HG02884 (cell line): Measurements from ENCODE around the gene SDF2L1.
"Not testable (repeated sequence)": the region's sequence is repeated elsewhere in the genome, so short reads cannot be mapped to it uniquely, and the experiment has no call there.

Experiments used
- ATAC-seq: cut with Tn5 transposase; IDR thresholded peaks from one replicate; pipeline ENCODE4 v1.9.1; 2021; ENCODE audit warnings: mild to moderate bottlenecking, moderate library complexity; ENCODE audit not compliant: unreplicated experiment

Gene SDF2L1

DNA sequence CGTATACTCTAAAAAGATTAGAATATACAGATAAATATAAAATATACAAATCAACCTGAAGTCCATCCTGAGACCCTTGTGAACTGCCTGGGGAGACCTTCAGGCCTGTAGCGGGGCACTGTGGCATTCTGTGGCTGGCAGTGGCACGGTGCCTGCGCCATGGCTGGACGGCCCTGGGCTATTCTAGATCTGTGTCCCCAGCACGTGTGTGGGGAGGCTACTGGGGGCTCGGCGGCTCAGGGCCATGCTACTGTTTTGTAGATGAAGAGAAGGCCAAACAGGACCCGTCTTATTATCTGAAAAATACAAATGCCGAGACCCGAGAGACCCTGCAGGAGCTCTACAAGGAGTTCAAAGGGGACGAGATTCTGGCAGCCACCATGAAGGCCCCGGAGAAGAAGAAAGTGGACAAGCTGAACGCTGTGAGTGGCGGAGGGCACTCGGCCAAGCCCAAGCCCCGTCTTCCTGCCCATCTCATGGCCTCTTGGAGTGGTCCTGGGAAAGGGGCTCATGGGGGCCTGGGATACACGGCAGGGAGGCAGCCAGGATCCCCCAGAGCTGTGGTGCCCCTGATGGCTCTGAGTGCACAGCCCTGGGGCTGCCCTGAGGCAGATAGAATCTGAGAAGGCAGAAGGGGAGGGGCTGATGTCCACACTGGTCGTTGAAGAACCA lies 42.5 kb downstream of the SDF2L1 start:
- no peak for ATAC-seq

DNA sequence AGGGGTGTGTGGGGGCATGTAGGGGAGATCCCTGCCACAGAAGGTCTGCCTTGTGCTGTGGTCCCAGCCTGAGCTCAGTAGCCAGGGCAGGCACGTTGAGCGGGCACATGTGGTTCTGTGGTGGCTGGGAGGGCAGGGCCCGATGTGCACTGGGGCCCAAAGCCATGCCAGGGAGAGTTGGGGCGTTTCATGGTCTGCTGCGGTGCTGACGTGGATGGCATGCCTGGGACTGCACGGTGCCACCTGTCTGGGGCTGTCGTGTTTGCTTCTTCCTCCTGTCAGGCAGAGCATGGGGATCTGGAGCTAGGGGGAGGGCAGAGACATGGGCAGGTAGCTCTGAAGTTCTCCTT lies 43.0 kb downstream of the SDF2L1 start:
- no peak for ATAC-seq

DNA sequence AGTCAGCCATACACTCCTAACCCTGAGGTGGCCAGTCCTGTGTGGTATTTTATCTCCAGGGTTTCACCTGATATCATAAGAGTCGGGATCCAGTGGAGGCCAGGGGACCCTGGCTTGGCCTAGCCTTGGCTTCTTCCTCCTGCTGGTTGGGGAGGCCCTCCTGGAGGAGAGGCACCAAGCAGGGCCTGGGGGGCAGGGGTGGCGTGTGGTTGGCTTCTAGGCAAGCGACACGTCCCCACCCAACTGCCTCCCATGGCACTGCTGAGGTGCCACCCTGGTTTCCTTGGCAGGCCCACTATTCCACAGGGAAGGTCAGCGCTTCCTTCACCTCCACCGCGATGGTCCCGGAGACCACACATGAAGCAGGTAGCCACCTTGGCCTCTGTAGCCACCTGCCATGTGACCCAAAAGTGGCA lies 44.1 kb downstream of the SDF2L1 start:
- ATAC-seq = no peak

DNA sequence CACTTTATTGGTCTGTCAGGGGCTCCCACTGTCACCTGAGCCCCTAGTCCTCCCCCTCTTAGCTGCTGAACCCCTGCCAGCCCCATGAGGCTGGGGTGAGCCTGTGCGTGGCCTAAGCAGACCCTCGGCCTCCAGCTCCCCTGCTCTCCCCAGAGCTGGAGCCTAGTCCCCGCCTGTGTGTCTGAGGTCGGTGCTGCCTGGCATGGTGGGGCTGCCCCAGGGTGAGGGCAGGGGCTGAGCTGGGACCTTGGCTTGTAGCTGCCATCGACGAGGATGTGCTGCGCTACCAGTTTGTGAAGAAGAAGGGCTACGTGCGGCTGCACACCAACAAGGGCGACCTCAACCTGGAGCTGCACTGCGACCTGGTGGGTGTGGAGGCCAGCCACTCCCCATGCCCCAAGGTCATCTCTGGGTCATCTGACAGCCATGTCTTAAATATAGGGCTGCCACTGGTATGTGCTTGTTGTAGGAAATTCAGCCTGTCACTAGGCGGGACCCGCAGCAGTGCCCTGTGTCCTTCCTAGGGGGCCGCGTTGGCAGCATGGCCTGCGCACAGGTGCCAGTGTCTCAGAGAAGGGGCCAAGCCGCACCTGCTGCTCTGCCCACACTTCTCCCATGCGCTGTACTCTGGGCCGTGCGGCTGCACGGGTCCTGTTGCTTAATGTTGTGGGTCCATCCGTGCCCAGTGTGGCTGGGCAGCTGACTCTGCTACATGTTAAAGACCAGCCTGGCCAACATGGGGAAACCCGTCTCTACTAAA lies 44.7 kb downstream of the SDF2L1 start:
- no peak for ATAC-seq

DNA sequence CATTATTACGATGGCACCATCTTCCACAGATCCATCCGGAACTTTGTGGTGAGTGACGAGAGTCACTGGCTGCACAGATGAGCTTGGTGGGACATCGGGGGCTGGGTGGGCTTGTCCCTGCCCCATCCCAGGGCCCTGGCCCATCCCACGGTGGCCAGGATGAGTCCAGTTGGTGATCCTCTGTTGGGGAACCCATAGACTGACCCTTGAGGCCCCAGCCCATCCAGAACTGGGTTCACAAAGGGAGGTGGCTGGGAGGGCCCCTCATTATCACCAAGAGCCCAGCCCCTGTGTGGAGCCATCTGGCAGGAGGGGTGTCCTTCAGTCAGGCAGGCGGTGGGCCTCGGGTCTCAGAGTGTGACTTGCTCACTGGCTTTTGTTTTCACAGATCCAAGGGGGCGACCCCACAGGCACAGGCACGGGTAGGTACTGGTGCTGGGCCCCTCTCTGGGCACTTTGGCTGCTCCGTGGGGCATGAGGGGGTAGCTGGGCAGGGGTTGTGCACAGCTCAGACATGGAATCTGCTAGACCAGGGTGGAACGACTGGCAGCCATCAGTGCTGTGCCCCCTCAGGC lies 45.7 kb downstream of the SDF2L1 start:
- no peak for ATAC-seq

DNA sequence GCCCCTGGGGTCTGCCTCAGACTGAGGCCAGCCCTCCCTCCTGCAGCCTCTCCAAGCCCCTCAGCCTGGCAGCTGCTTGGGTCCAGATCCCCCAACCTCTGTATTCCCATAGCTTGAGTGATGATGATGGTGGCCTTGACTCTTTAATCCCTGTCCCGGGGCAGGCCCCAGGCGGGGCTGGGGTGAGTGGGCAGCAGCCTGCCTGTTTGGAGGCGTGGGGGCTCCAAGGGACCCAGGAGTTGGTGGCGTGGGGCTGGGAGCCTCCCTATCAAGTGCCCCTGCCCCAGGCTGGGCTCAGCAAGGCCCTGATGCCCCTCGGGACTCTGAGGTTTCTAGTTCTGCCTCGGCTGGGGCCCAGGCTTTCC lies 46.2 kb downstream of the SDF2L1 start:
- no peak for ATAC-seq

DNA sequence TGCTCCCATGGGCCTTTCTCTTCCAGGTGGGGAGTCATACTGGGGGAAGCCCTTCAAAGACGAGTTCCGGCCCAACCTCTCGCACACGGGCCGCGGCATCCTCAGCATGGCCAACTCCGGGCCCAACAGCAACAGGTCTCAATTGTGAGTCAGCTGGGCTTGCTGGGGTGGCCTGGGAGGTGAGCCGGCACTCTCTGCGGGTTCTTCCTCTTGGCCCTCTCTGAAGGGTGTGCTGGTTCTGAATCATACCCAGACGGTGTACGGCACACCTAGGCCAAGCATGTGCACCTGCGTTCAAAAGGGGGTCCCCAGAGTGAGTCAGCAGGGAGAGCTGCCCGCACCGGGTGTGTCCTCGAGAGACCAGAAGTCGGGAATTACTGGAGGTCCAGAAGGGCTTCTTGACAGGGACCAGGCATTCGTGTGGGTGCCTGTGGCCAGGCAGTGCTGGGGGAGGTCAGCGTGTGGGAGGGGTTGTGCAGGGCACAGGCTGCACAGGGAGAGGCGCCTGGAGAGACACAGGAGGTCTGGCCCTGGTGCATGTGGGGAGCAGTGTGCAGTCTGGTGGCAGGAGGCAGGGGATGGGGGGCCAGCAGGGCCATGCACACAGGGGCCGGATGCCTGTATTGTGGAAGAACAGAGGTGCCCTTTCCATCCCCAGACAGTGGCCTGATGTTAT lies 46.7 kb downstream of the SDF2L1 start:
- ATAC-seq = no peak

DNA sequence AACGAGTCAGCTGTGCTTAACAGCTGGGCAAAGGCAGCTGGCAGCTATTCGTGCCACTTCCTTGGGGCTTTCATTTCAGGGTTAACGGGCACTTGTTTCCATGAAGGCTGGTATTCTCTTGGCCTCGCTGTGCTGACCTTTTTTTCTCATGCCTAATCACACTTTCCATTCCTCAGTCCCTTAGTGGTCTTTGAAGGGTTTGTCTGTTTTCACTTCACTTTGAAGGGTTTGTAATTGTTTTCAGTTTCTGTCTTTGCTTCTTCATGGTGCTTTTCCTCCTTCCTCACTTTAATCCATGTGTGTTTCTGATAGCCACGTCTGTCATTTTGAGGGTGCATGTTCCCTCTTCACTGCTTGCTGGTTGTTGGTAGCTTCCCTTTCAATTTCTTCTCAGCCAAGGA lies 48.3 kb downstream of the SDF2L1 start:
- ATAC-seq = no peak

DNA sequence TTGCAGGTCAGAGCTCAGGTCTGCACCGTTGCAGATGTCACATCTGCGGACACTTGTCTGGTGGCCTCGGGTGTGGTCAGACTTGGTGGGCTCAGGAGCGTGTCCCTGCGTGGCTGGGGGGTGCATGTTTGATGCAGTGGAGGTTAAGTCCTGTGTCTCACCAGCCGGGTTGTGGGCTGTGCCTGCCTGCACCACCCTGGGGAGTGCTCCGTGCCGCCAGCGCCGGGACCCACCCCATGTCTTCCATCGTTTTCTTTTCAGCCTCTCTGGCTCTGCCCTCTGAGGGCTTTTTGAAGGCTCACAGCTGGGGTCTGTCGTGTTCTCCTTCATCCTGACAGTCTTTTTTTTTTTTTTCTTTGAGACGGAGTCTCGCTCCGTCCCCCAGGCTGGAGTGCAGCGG lies 49.7 kb downstream of the SDF2L1 start:
- no peak for ATAC-seq

DNA sequence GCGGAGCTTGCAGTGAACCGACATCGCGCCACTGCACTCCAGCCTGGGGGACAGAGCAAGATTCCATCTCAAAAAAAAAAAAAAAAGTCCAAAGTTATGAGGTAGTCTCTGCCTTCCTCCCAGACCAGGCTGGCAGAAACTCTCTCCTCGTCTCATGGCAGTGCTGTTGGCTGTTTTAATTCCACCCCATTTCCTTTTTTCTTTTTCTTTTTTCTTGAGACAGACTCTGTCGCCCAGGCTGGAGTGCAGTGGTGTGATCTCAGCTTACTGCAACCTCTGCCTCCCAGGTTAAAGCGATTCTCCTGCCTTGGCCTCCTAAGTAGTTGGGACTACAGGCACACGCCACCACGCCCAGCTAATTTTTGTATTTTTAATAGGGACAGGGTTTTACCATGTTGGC lies 50.8 kb downstream of the SDF2L1 start:
- ATAC-seq = not testable (repeated sequence)

DNA sequence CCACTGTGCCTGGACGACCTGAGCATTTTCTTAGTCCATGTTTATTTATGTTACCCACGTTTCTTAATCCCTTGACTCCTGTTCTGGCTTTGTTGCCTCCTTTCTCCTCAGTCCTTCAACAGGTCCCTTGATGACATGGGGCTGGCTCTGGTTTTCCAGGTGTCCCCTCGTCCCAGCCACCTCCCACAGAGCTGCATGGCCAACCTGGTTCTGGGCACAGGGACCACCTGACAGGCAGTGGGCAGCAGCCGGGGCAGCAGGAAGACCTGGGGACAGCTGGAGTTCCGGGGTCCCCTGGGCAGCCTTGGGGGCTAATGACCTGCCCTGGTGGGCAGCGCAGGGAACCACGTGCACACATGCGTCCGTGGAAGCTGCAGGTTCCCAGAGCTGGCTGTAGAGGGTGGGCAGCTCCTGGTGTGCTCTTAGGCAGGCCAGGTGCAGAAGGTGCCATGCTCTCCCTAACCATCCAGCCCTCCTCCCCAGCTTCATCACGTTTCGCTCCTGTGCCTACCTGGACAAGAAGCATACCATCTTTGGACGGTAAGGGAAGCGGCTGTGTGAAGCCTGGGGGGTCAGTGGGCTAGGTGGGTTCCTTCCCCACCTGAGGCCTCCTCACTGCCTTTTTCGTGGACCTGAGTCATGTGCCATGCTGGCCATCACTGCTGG lies 51.4 kb downstream of the SDF2L1 start:
- ATAC-seq = no peak
